Pancreas (tissue), 10 donors: ENCODE data around the gene CENPK. TPM values are rescaled to one million over a fixed set of nuclear protein-coding genes. Genes with fewer than 3 reads are reported as not detected.
"Not testable (repeated sequence)": the region's sequence is repeated elsewhere in the genome, so short reads cannot be mapped to it uniquely, and the experiment has no call there.

ENCODE experiments used
- ATAC-seq, 4 donors: fragments of 200-7000 bp; cut with Tn5 transposase; one replicate each; pipeline versions ENCODE4 v1.8.0 to v1.9.1; 2020; ENCODE audit warnings: mild to moderate bottlenecking in 4 of 4, moderate library complexity in 4 of 4
- DNase-seq, 6 donors: peaks; one replicate each; pipeline ENCODE4 v3.0.0-alpha.2; 2020
- FAIRE-seq: peaks from 2 replicates; lab custom pipeline; 2012; peaks lifted over from hg19 to GRCh38; lab: Jason Lieb, UNC
- H3K27ac ChIP-seq, 4 donors: fragments of 200-600 bp; sonication (generic); 1 replicate in 3 of 4; 2 replicates in 1 of 4; pipeline versions ENCODE4 v1.5.0 to v1.8.0; 2020
- H3K27me3 ChIP-seq, 4 donors: fragments of 200-600 bp; one replicate each; pipeline ENCODE4 v1.8.0; 2021
- H3K36me3 ChIP-seq, 3 donors: fragments of 200-600 bp; sonication (generic) in 1 of 3; one replicate each; pipeline versions ENCODE4 v1.5.0 to v1.8.0; 2020 to 2021
- H3K4me1 ChIP-seq, 3 donors: fragments of 200-600 bp; one replicate each; pipeline ENCODE4 v1.8.0; 2021
- H3K4me3 ChIP-seq, 4 donors: fragments of 200-600 bp; sonication (generic) in 2 of 4; one replicate each; pipeline versions ENCODE4 v1.5.0 to v1.8.0; 2020 to 2021
- H3K9me3 ChIP-seq, 4 donors: fragments of 200-600 bp; one replicate each; pipeline ENCODE4 v1.8.0; 2021
- CTCF ChIP-seq, 4 donors: fragments of 200-600 bp; sonication (generic) in 3 of 4; IDR thresholded peaks; one replicate each; pipeline versions ENCODE4 v1.5.0 to v1.8.0; 2021; ENCODE audit warnings: antibody characterized with exemption in 4 of 4
- WGBS, 2 donors: extraction: QIAGEN DNeasy Blood & Tissue Kit; methylation state at CpG; one replicate each; pipeline ENCODE4 v1.1.7; 2013; 5-methylcytosine and 5-hydroxymethylcytosine counted together
- intact Hi-C, 3 donors: fragments of 100-400 bp; cut with DNase I; formaldehyde crosslinking; loops; one replicate each; pipeline versions ENCODE4 v1.11.1 to v1.14.2; 2022
- polyA plus RNA-seq, 2 donors: library from polyadenylated mRNA; stranded (reverse); fragments of 200-250 nt; gene quantifications; one replicate each; pipeline ENCODE4 v1.2.3, GENCODE V29; 2013
- total RNA-seq, 6 donors: library from RNA; stranded (reverse); fragmentation: NEBNext Ultra II Directional in 4 of 6; extraction: Animal tissue kit (Norgen Biotek cat#: 25700) in 4 of 6; gene quantifications; one replicate each; pipeline versions ENCODE4 v1.2.1 to v1.2.4, GENCODE V29; 2021 to 2023
- donor health status: healthy with polysubstance abuse.
- donor health status: DM: no; HTN: no; CAD: no; lungs with moderate emphysema.
- donor health status: DM: no; HTN: no; CAD: no.
- donor health status: control.
- donor health status: control.
- donor health status: Bipolar disorder and iron deficiency.
- donor health status: DM: yes; HTN: yes; CAD: no.
- donor health status: DM: no; HTN: no; CAD: no.
- donor health status: DM: no; HTN: no; CAD: no.
- donor health status: DM: yes; HTN: yes; CAD: no.

Gene CENPK
- total and polyA plus RNA-seq, 8 donors = 0.28 to 1.3 (median 0.61) TPM

GRCh38 chr5:65512170-65512937 lies 50.6 kb downstream of the CENPK start:
- Histone ChIP-seq H3K4me3 (no peak overlapping the region), H3K9me3 (no peaks in the 10 kb centered on the region), H3K36me3 (no peaks in the 10 kb centered on the region), H3K4me1 (peaks cover 0 to under 1% (median 0%) of the 10 kb centered on the region in 3 donors), H3K27me3 (no peaks in the 10 kb centered on the region), H3K27ac (no peak overlapping the region)
- no peak for FAIRE-seq
- intact Hi-C loops = no loop called here
- no peak for DNase-seq
- 56 to 76% methylated on average over 6 of the region's 6 CpGs for WGBS, 2 donors
- no peak for TF ChIP-seq CTCF (IDR thresholded peaks at IDR 0.05)
- no peak for ATAC-seq

DNA sequence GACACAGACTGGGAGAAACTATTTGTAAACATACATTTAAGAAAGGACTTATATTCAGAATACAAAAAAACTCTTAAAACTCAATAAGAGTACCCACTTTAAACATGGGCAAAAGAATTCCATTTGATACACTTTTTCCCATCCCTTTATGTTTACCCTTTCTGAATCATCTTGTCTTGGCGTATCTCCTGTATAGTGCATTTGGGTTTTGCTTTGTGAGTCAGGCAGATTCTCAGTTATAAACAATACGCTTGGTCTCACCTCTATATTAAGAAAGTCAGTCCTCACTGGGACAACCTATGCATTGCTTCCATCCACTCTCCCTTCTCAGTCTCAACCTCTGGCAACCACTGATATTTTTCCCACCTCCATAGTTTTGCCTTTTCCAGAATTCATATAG lies 54.0 kb downstream of the CENPK start:
- DNase-seq (no peak), ATAC-seq (no peak), FAIRE-seq (no peak)
- no peak overlapping the region for H3K4me3 ChIP-seq
- TF ChIP-seq CTCF (IDR thresholded peaks at IDR 0.05) = no peak
- WGBS, 2 donors = 80 to 95% methylated on average over 2 of the region's 2 CpGs
- H3K4me1 ChIP-seq = peaks cover 0 to 3% (median 0%) of the 10 kb centered on the region in 3 donors
- H3K27ac ChIP-seq = no peak overlapping the region
- no peaks in the 10 kb centered on the region for H3K9me3 ChIP-seq
- no peaks in the 10 kb centered on the region for H3K27me3 ChIP-seq
- intact Hi-C loops = no loop called here
- H3K36me3 ChIP-seq = no peaks in the 10 kb centered on the region

DNA sequence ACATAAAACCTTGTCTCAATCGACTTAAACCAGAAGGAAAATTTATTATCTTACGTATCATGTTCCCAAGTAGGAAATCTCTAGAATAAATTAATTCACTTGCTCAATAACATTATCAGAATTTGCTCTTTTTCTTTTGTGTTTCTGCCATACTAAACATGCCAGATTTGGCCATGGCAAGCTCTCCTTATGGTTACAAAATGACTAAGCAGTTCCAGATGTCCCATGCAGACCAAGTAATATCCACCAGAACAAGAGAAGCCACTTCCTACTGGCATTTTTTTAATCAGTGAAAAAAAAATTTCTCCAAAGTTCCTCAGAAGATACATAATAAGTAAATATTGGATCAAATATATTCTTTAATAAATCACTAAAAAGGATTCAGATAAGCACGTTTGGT lies 56.0 kb downstream of the CENPK start:
- TF ChIP-seq CTCF (IDR thresholded peaks at IDR 0.05) = no peak
- Histone ChIP-seq H3K27ac (no peak overlapping the region), H3K36me3 (no peaks in the 10 kb centered on the region), H3K27me3 (no peaks in the 10 kb centered on the region), H3K4me3 (no peak overlapping the region), H3K4me1 (peaks cover 0 to 3% (median 0%) of the 10 kb centered on the region in 3 donors), H3K9me3 (no peaks in the 10 kb centered on the region)
- no peak for ATAC-seq
- WGBS, 2 donors = 39 to 59% methylated on average over 3 of the region's 3 CpGs
- no peak for FAIRE-seq
- intact Hi-C loops = no loop called here
- DNase-seq = no peak

DNA sequence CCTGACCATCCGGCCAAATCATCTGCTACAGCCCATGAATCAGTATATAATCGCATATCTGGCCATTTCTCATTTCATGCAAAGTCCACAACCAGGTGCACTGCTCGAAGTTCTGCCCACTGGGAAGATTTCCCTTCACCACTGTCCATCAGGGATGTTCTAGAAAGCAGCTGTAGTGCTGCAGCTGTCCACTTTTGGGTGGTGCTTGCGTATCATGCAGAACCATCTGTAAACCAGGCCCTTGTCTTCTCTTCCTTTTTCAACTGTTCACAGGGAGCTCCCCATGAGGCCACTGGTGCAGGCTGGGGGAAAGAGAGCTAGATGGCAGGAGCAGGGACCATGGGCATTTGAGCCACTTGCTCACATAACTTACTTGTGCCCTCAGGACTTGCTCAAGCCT lies 73.8 kb downstream of the CENPK start:
- WGBS, 2 donors = 76 to 85% methylated on average over 4 of the region's 4 CpGs

GRCh38 chr5:65488038-65488687 lies 74.8 kb downstream of the CENPK start:
- 63 to 74% methylated on average over 7 of the region's 7 CpGs for WGBS, 2 donors
- not testable (repeated sequence) for H3K27me3 ChIP-seq, H3K4me1 ChIP-seq, H3K9me3 ChIP-seq, H3K36me3 ChIP-seq, H3K4me3 ChIP-seq, H3K27ac ChIP-seq, ATAC-seq, FAIRE-seq, DNase-seq
- intact Hi-C loops = loop anchor here in 1 of 3 donors (10.0 kb wide), 1 partner anchor 673 kb away; no protein-coding TSS in a partner anchor

More for the DNA sequence above, 73.8 kb downstream of the CENPK start:
- TF ChIP-seq CTCF (IDR thresholded peaks at IDR 0.05) = no peak
- no peak overlapping the region for H3K27ac ChIP-seq
- H3K9me3 ChIP-seq = no peaks in the 10 kb centered on the region
- FAIRE-seq = no peak
- H3K27me3 ChIP-seq = no peaks in the 10 kb centered on the region
- ATAC-seq = no peak
- no peaks in the 10 kb centered on the region for H3K4me1 ChIP-seq
- H3K36me3 ChIP-seq = no peaks in the 10 kb centered on the region
- no peak overlapping the region for H3K4me3 ChIP-seq
- no peak for DNase-seq
- intact Hi-C loops = loop anchor here in 1 of 3 donors (10.0 kb wide), 1 partner anchor 674 kb away; no protein-coding TSS in a partner anchor

GRCh38 chr5:65486803-65487202 lies 76.2 kb downstream of the CENPK start:
- not testable (repeated sequence) for FAIRE-seq, H3K27me3 ChIP-seq, DNase-seq, ATAC-seq, H3K36me3 ChIP-seq, H3K4me3 ChIP-seq, H3K4me1 ChIP-seq, H3K9me3 ChIP-seq, H3K27ac ChIP-seq
- intact Hi-C loops = loop anchor here in 1 of 3 donors (10.0 kb wide), 1 partner anchor 672 kb away; no protein-coding TSS in a partner anchor
- WGBS, 2 donors = 77 to 79% methylated on average over 2 of the region's 2 CpGs
